ENCODE measurements around the gene CFDP1. TPM values are rescaled to one million over a fixed set of nuclear protein-coding genes. Genes with fewer than 3 reads are reported as not detected.

The CFDP1 gene
- total and polyA plus RNA-seq, 2 donors (not counting 3 experiments of a cell fraction or from before 2014, with no cell fraction given): 17.8 to 53.8 TPM

DNA sequence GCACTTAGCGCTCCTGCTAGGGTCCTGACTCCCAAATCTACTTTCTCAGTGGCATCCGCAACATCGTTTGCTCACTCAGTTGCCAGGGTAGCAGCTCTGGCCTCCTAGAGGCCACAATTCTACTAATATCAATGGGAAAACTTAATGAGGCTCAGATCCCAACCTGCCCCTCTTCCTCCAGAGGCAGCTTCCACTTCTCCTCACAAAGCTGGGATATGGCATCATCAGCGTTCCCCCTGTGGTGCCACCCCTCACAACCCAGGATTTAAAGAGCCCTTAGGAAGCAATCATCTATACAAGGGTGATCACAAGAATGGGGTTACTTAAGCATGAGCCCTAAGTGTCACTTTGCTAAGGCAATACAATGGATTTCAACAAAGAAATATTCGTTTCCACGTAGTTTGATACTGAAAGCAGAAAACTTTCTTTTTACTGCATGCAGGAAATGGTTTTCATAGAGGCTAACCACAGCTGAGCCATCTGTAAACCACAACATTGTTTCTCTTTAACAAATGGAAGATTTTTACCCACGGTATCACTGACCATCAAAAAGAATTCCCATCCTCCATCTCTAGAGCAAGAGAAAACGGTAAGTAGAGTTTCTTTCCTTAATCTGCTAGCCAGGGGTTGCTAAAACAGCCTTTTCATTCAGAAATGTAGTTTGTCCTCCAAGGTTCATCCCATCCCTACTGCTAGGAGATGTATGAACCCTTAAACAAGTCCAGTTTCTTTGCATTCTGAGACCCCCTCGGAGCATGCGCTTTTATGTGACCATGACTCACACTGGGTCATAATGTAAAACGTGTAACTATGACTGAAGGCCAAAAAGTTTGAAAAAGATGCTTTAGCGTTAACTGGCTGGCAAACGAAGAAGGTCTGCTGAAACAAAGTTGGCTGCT lies 113.5 kb downstream of the CFDP1 start:
- H3K4me3 ChIP-seq (replicated peaks in 1 of 3; ENCODE audit: insufficient read depth in 1 of 3, low read depth in 1 of 3, low read length in 3 of 3): no peak overlapping the region
- dilution Hi-C loops (cut with MboI; ENCODE audit: extremely low pct_ligation_motif_present, low sequenced_read_pairs) (no loop called here), intact Hi-C loops (cut with micrococcal nuclease) (loop anchor here (1.0 kb wide), 1 partner anchor 21 kb away; no protein-coding TSS in a partner anchor)
- TF ChIP-seq FOS (IDR thresholded peaks at IDR 0.05; ENCODE audit: borderline replicate concordance, insufficient read depth, low read length) (peak; percentile 64), GATA2 (IDR thresholded peaks at IDR 0.05; ENCODE audit: insufficient read depth, insufficient read length, low read depth, low read length) (peak; percentile 26)
- TF ChIP-seq, protein P1, sequence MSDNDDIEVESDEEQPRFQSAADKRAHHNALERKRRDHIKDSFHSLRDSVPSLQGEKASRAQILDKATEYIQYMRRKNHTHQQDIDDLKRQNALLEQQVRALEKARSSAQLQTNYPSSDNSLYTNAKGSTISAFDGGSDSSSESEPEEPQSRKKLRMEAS (IDR thresholded peaks at IDR 0.05; ENCODE audit: insufficient read depth, insufficient read length): no peak
- H3K4me2 ChIP-seq (ENCODE audit: insufficient read depth, low read length): peak overlapping the region; percentile 41
- no peaks in the 10 kb centered on the region for H3K27me3 ChIP-seq (ENCODE audit: control insufficient read depth in 2 of 2, insufficient read depth in 2 of 2, low read length in 2 of 2)
- CTCF ChIA-PET: interaction anchor here (1.0 to 1.9 kb wide), 5 partner anchors 11 to 86 kb away, joined by 3 to 7 read pairs (median 3); no protein-coding TSS in a partner anchor
- H3K9ac ChIP-seq (replicated peaks; ENCODE audit: extremely low read depth, insufficient read depth, low read length): no peak overlapping the region
- POLR2A ChIA-PET: no interaction called here
- no peaks in the 10 kb centered on the region for H3K9me3 ChIP-seq (replicated peaks; ENCODE audit: control insufficient read depth, insufficient read depth, low read length)
- H3K9me1 ChIP-seq (replicated peaks; ENCODE audit: control insufficient read depth, extremely low read depth, insufficient read depth, low read length): no peaks in the 10 kb centered on the region
- peak; percentile 52 for DNase-seq (ENCODE audit: low read depth, low spot score)
- no peaks in the 10 kb centered on the region for H3K79me2 ChIP-seq (ENCODE audit: control insufficient read depth, insufficient read depth, low read length)
- no TSS peak for BruUV-seq (replicated peaks)
- peak overlapping the region; percentile 45 for H3K27ac ChIP-seq (ENCODE audit: insufficient read depth, low read depth, low read length)
- no peaks in the 10 kb centered on the region for H3K36me3 ChIP-seq (ENCODE audit: control insufficient read depth in 2 of 2, extremely low read depth in 1 of 2, insufficient read depth in 2 of 2, low read length in 2 of 2)
- peak; percentile 77 for FAIRE-seq
- H3K4me1 ChIP-seq (ENCODE audit: control insufficient read depth, extremely low read depth, insufficient read depth, low read length): peaks cover 30% of the 10 kb centered on the region
- peak overlapping the region; percentile 25 for H2AFZ ChIP-seq (ENCODE audit: low read depth, low read length)
- no peaks in the 10 kb centered on the region for H4K20me1 ChIP-seq (replicated peaks; ENCODE audit: control insufficient read depth, extremely low read depth, insufficient read depth, low read length)

DNA sequence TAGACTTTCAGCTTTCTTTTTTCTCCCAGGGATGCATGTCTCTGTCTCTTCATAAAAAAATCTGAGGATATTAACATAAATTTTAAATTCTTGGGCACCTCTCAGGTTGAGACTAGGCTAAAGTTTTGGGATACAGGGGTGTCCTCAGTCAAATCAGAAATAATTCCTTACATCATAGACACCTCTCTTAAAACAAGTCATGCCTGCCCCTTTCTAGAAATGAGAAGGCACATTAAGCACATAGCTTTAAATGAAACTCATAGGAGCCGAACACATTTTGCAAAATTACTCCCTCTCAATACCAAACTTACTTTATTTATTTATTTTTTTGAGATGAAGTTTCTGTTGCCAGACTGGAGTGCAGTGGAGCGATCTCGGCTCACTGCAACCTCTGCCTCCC lies 114.6 kb downstream of the CFDP1 start:
- POLR2A ChIA-PET: no interaction called here
- BruUV-seq (replicated peaks): no TSS peak
- no peak overlapping the region for H3K9ac ChIP-seq (replicated peaks; ENCODE audit: extremely low read depth, insufficient read depth, low read length)
- H4K20me1 ChIP-seq (replicated peaks; ENCODE audit: control insufficient read depth, extremely low read depth, insufficient read depth, low read length): no peaks in the 10 kb centered on the region
- DNase-seq (ENCODE audit: low read depth, low spot score) (no peak), FAIRE-seq (no peak)
- no peak overlapping the region for H3K4me3 ChIP-seq (replicated peaks in 1 of 3; ENCODE audit: insufficient read depth in 1 of 3, low read depth in 1 of 3, low read length in 3 of 3)
- CTCF ChIA-PET: interaction anchor here (0.9 to 1.5 kb wide), 6 partner anchors 10 to 85 kb away, joined by 3 to 7 read pairs (median 3); no protein-coding TSS in a partner anchor
- dilution Hi-C loops (cut with MboI; ENCODE audit: extremely low pct_ligation_motif_present, low sequenced_read_pairs) (no loop called here), intact Hi-C loops (cut with micrococcal nuclease) (no loop called here)
- H3K9me3 ChIP-seq (replicated peaks; ENCODE audit: control insufficient read depth, insufficient read depth, low read length): no peaks in the 10 kb centered on the region
- TF ChIP-seq POLR2A (IDR thresholded peaks at IDR 0.05; ENCODE audit: low read depth, low read length): no peak
- TF ChIP-seq GATA2 (IDR thresholded peaks at IDR 0.05; ENCODE audit: insufficient read depth, insufficient read length, low read depth, low read length): no peak
- TF ChIP-seq FOS (IDR thresholded peaks at IDR 0.05; ENCODE audit: borderline replicate concordance, insufficient read depth, low read length): no peak
- no peak for TF ChIP-seq MYC (IDR thresholded peaks at IDR 0.05; ENCODE audit: low read depth, low read length)
- TF ChIP-seq EZH2 (IDR thresholded peaks at IDR 0.05; ENCODE audit: borderline replicate concordance, low read depth, low read length, severe bottlenecking): no peak
- H3K36me3 ChIP-seq (ENCODE audit: control insufficient read depth in 2 of 2, extremely low read depth in 1 of 2, insufficient read depth in 2 of 2, low read length in 2 of 2): no peaks in the 10 kb centered on the region
- H3K27ac ChIP-seq (ENCODE audit: insufficient read depth, low read depth, low read length): no peak overlapping the region
- H3K4me2 ChIP-seq (ENCODE audit: insufficient read depth, low read length): no peak overlapping the region
- no peaks in the 10 kb centered on the region for H3K79me2 ChIP-seq (ENCODE audit: control insufficient read depth, insufficient read depth, low read length)
- H3K9me1 ChIP-seq (replicated peaks; ENCODE audit: control insufficient read depth, extremely low read depth, insufficient read depth, low read length): no peaks in the 10 kb centered on the region
- H3K27me3 ChIP-seq (ENCODE audit: control insufficient read depth in 2 of 2, insufficient read depth in 2 of 2, low read length in 2 of 2): no peaks in the 10 kb centered on the region
- H3K4me1 ChIP-seq (ENCODE audit: control insufficient read depth, extremely low read depth, insufficient read depth, low read length): peaks cover 30% of the 10 kb centered on the region
- no peak overlapping the region for H2AFZ ChIP-seq (ENCODE audit: low read depth, low read length)
